AG04449 (cell line): ENCODE measurements around the gene ASTN2.

Experiments
- CTCF ChIA-PET: fragments of 350-600 bp; formaldehyde crosslinking; extraction: SDS; loops from one replicate; lab custom pipeline; 2021; ENCODE audit warnings: antibody characterized with exemption; lab: Yijun Ruan, JAX
- POLR2A ChIA-PET: fragments of 400-600, 350-600 bp; formaldehyde crosslinking; extraction: SDS; loops from one replicate; lab custom pipeline; 2020; ENCODE audit warnings: antibody characterized with exemption, inconsistent platforms; lab: Yijun Ruan, JAX
- DNase-seq: peaks from one replicate; pipeline ENCODE4 v3.0.0-alpha.2; 2010; ENCODE audit warnings: low read depth, low spot score
- H3K4me3 ChIP-seq: 2 replicates; pipeline ENCODE4 v1.5.1; 2011; ENCODE audit warnings: low read depth, mild to moderate bottlenecking, control low read depth, low read length
- CTCF ChIP-seq: IDR thresholded peaks from one replicate; pipeline ENCODE4 v1.5.1; 2011; ENCODE audit warnings: mild to moderate bottlenecking, moderate library complexity, low read length, control low read depth, inconsistent platforms; ENCODE audit not compliant: insufficient read depth; ENCODE audit errors: missing control alignments

ASTN2 gene

GRCh38 chr9:117313989-117314388 lies 100.9 kb downstream of the ASTN2 start:
- H3K4me3 ChIP-seq, result no peak overlapping the region
- ChIA-PET POLR2A (no interaction called here), CTCF (no interaction called here)
- DNase-seq, result no peak
- no peak for TF ChIP-seq CTCF

GRCh38 chr9:117307701-117308100 lies 107.2 kb downstream of the ASTN2 start:
- POLR2A ChIA-PET, result no interaction called here
- CTCF ChIA-PET, result no interaction called here
- no peak for TF ChIP-seq CTCF

GRCh38 chr9:117306032-117306431 lies 108.8 kb downstream of the ASTN2 start:
- no peak for TF ChIP-seq CTCF
- no peak overlapping the region for H3K4me3 ChIP-seq
- no peak for DNase-seq
- CTCF ChIA-PET, result no interaction called here
- POLR2A ChIA-PET, result no interaction called here

More at GRCh38 chr9:117307701-117308100, 107.2 kb downstream of the ASTN2 start:
- no peak for DNase-seq
- no peak overlapping the region for H3K4me3 ChIP-seq

- ChIA-PET POLR2A (no interaction called here), CTCF (no interaction called here)
- no peak overlapping the region for H3K4me3 ChIP-seq
- DNase-seq, result no peak
- TF ChIP-seq CTCF, result no peak
Measured at GRCh38 chr9:117305454-117305853, 109.4 kb downstream of the ASTN2 start.

GRCh38 chr9:117304549-117304948 lies 110.3 kb downstream of the ASTN2 start:
- POLR2A ChIA-PET, result no interaction called here
- no peak for DNase-seq
- no peak for TF ChIP-seq CTCF
- CTCF ChIA-PET, result no interaction called here
- no peak overlapping the region for H3K4me3 ChIP-seq

- H3K4me3 ChIP-seq, result no peak overlapping the region
- CTCF ChIA-PET, result no interaction called here
- DNase-seq, result no peak
- TF ChIP-seq CTCF, result no peak
- POLR2A ChIA-PET, result no interaction called here
Measured at GRCh38 chr9:117303643-117304230, 111.1 kb downstream of the ASTN2 start.
